ENCODE data around the gene KEAP1. TPM values are rescaled to one million over a fixed set of nuclear protein-coding genes. Genes with fewer than 3 reads are reported as not detected.

Gene KEAP1
- total and polyA plus RNA-seq, 2 donors (not counting 3 experiments of a cell fraction or from before 2014, with no cell fraction given), result 81.4 to 91.1 TPM

DNA sequence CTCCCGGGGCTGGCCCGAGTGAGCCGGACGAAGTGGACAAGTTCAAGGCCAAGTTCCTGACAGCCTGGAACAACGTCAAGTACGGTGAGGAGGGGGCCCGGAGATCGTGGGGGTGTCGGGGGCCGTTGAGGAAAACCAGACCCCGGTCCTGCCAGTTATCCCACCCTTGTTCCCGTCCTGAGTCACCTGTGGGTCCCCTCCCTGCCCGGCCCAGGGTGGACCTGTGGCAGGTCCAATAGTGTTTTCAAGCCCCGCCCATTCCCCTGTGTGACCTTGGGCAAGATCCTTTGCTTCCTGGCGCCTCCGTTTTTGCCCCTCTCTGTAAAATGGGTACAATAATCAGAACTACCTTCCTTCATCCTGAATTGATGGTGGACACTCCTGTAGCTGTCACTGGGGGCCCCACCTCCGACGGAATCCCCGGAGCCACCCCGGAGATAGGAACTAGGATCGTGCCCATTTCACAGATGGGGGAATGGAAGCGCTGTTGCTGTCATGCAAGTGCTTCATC, 41.1 kb upstream of the KEAP1 start:
- peak overlapping the region; percentile 53 for H3K4me2 ChIP-seq (ENCODE audit: insufficient read depth, low read length)
- dilution Hi-C loops (cut with MboI; ENCODE audit: extremely low pct_ligation_motif_present, low sequenced_read_pairs) (no loop called here), intact Hi-C loops (cut with micrococcal nuclease) (no loop called here)
- H3K27ac ChIP-seq (ENCODE audit: insufficient read depth, low read depth, low read length), result peak overlapping the region; percentile 42
- H2AFZ ChIP-seq (ENCODE audit: low read depth, low read length), result peak overlapping the region; percentile 95
- no peaks in the 10 kb centered on the region for H4K20me1 ChIP-seq (replicated peaks; ENCODE audit: control insufficient read depth, extremely low read depth, insufficient read depth, low read length)
- H3K36me3 ChIP-seq (ENCODE audit: control insufficient read depth in 2 of 2, extremely low read depth in 1 of 2, insufficient read depth in 2 of 2, low read length in 2 of 2), result peaks cover 0 to 3% of the 10 kb centered on the region in 2 experiments
- no peaks in the 10 kb centered on the region for H3K9me1 ChIP-seq (replicated peaks; ENCODE audit: control insufficient read depth, extremely low read depth, insufficient read depth, low read length)
- peak overlapping the region; percentile 36 to 91 (median 58) for H3K4me3 ChIP-seq (replicated peaks in 1 of 3; ENCODE audit: insufficient read depth in 1 of 3, low read depth in 1 of 3, low read length in 3 of 3)
- FAIRE-seq (peak; percentile 60), DNase-seq (ENCODE audit: low read depth, low spot score) (no peak)
- ChIA-PET POLR2A (no interaction called here), CTCF (interaction anchor here (1.6 kb wide), 1 partner anchor 39 kb away, joined by 4 read pairs; no protein-coding TSS in a partner anchor)
- TSS peak; percentile 43 for BruUV-seq (replicated peaks)
- peak overlapping the region; percentile 84 for H3K9ac ChIP-seq (replicated peaks; ENCODE audit: extremely low read depth, insufficient read depth, low read length)
- peaks cover 4% of the 10 kb centered on the region for H3K4me1 ChIP-seq (ENCODE audit: control insufficient read depth, extremely low read depth, insufficient read depth, low read length)
- no peaks in the 10 kb centered on the region for H3K27me3 ChIP-seq (ENCODE audit: control insufficient read depth in 2 of 2, insufficient read depth in 2 of 2, low read length in 2 of 2)
- no peaks in the 10 kb centered on the region for H3K9me3 ChIP-seq (replicated peaks; ENCODE audit: control insufficient read depth, insufficient read depth, low read length)
- TF ChIP-seq POLR2A (IDR thresholded peaks at IDR 0.05; ENCODE audit: low read depth, low read length) (no peak), GATA2 (IDR thresholded peaks at IDR 0.05; ENCODE audit: insufficient read depth, insufficient read length, low read depth, low read length) (no peak), POLR2AphosphoS5 (IDR thresholded peaks at IDR 0.05; ENCODE audit: insufficient read depth, low read depth, low read length) (peak; percentile 3)
- H3K79me2 ChIP-seq (ENCODE audit: control insufficient read depth, insufficient read depth, low read length), result peaks cover 7% of the 10 kb centered on the region

GRCh38 chr19:10543420-10544241, 40.5 kb upstream of the KEAP1 start, which contains the start of gene ATG4D:
TSS of gene ATG4D (plus strand) at chr19:10543904. CDS start at chr19:10544091, 187 bp downstream.
- Histone ChIP-seq H4K20me1 (replicated peaks; ENCODE audit: control insufficient read depth, extremely low read depth, insufficient read depth, low read length) (no peaks in the 10 kb centered on the region), H3K9me1 (replicated peaks; ENCODE audit: control insufficient read depth, extremely low read depth, insufficient read depth, low read length) (no peaks in the 10 kb centered on the region), H2AFZ (ENCODE audit: low read depth, low read length) (peak within 1 kb of the TSS; percentile 95), H3K9ac (replicated peaks; ENCODE audit: extremely low read depth, insufficient read depth, low read length) (peak within 1 kb of the TSS; percentile 84), H3K4me2 (ENCODE audit: insufficient read depth, low read length) (peak within 1 kb of the TSS; percentile 53), H3K27ac (ENCODE audit: insufficient read depth, low read depth, low read length) (peak within 1 kb of the TSS; percentile 42), H3K36me3 (ENCODE audit: control insufficient read depth in 2 of 2, extremely low read depth in 1 of 2, insufficient read depth in 2 of 2, low read length in 2 of 2) (no peaks in the 10 kb centered on the region), H3K27me3 (ENCODE audit: control insufficient read depth in 2 of 2, insufficient read depth in 2 of 2, low read length in 2 of 2) (no peaks in the 10 kb centered on the region), H3K4me3 (replicated peaks in 1 of 3; ENCODE audit: insufficient read depth in 1 of 3, low read depth in 1 of 3, low read length in 3 of 3) (peak within 1 kb of the TSS; percentile 36 to 91 (median 58)), H3K9me3 (replicated peaks; ENCODE audit: control insufficient read depth, insufficient read depth, low read length) (no peaks in the 10 kb centered on the region), H3K79me2 (ENCODE audit: control insufficient read depth, insufficient read depth, low read length) (peaks cover 7% of the 10 kb centered on the region), H3K4me1 (ENCODE audit: control insufficient read depth, extremely low read depth, insufficient read depth, low read length) (peaks cover 4% of the 10 kb centered on the region)
- TF ChIP-seq GATA2 (IDR thresholded peaks at IDR 0.05; ENCODE audit: insufficient read depth, insufficient read length, low read depth, low read length) (no peak), POLR2AphosphoS5 (IDR thresholded peaks at IDR 0.05; ENCODE audit: insufficient read depth, low read depth, low read length) (peak; percentile 79), POLR2A (IDR thresholded peaks at IDR 0.05; ENCODE audit: low read depth, low read length) (peak; percentile 75)
- TF ChIP-seq, protein P1, sequence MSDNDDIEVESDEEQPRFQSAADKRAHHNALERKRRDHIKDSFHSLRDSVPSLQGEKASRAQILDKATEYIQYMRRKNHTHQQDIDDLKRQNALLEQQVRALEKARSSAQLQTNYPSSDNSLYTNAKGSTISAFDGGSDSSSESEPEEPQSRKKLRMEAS (IDR thresholded peaks at IDR 0.05; ENCODE audit: insufficient read depth, insufficient read length), result no peak
- DNase-seq (ENCODE audit: low read depth, low spot score) (peak; percentile 58), FAIRE-seq (peak; percentile 66)
- CTCF ChIA-PET, result interaction anchor here (2.7 to 3.0 kb wide), 2 partner anchors 60 to 101 kb away, joined by 11 to 19 read pairs; no protein-coding TSS in a partner anchor
- intact Hi-C loops (cut with micrococcal nuclease) (no loop called here), dilution Hi-C loops (cut with MboI; ENCODE audit: extremely low pct_ligation_motif_present, low sequenced_read_pairs) (no loop called here)
- POLR2A ChIA-PET, result interaction anchor here (0.6 kb wide), 1 partner anchor 87 kb away, joined by 3 read pairs; no protein-coding TSS in a partner anchor
- no TSS peak for BruUV-seq (replicated peaks)

Measured in endothelial cell of umbilical vein (primary cell).